B cell (primary cell): ENCODE results near the gene FOXO3. TPM values are rescaled to one million over a fixed set of nuclear protein-coding genes. Genes with fewer than 3 reads are reported as not detected.

ENCODE experiments used
- ATAC-seq: fragments of 200-7000 bp; cut with Tn5 transposase; one replicate; pipeline ENCODE4 v1.10.0; 2021; ENCODE audit warnings: low read depth, mild to moderate bottlenecking, moderate number of reproducible peaks, moderate library complexity
- CTCF ChIA-PET: fragments of 350-600 bp; sonication (Branson Sonifier 250); formaldehyde crosslinking; loops from one replicate; lab custom pipeline; 2021; ENCODE audit warnings: antibody characterized with exemption, inconsistent platforms; lab: Charles Lee
- POLR2A ChIA-PET: fragments of 350-600 bp; sonication (Branson Sonifier 250); formaldehyde crosslinking; loops from one replicate; lab custom pipeline; 2021; ENCODE audit warnings: antibody characterized with exemption; lab: Charles Lee
- DNase-seq: peaks from one replicate; pipeline ENCODE4 v3.0.0; 2013
- H2AFZ ChIP-seq: 2 replicates; pipeline ENCODE4 v1.6.1; 2012; ENCODE audit warnings: mild to moderate bottlenecking, low read depth, low read length; ENCODE audit not compliant: insufficient read depth, poor library complexity, severe bottlenecking
- H3K27ac ChIP-seq, 2 donors: 1 replicate in 1 of 2; 2 replicates in 1 of 2; pipeline ENCODE4 v1.5.1; 2012 to 2013; ENCODE audit warnings: low read length in 2 of 2, mild to moderate bottlenecking in 2 of 2, moderate library complexity in 1 of 2
- H3K27me3 ChIP-seq, 4 experiments: fragments of 200-600 bp in 1 of 4; sonication (generic) in 1 of 4; replicated peaks in 1 of 4; 1 replicate in 2 of 4; 2 replicates in 2 of 4; pipeline versions ENCODE4 v1.6.1 to v1.7.0; 2013 to 2016; ENCODE audit warnings: low read length in 3 of 4, mild to moderate bottlenecking in 2 of 4, mixed read lengths in 1 of 4, moderate library complexity in 1 of 4; ENCODE audit not compliant: insufficient read depth in 4 of 4, control insufficient read depth in 3 of 4; ENCODE audit errors: control extremely low read depth in 1 of 4
- H3K36me3 ChIP-seq, 2 experiments: replicated peaks in 1 of 2; 1 replicate in 1 of 2; 2 replicates in 1 of 2; pipeline versions ENCODE4 v1.6.1 to v1.7.1; 2013; ENCODE audit warnings: low read length in 1 of 2; ENCODE audit not compliant: insufficient read depth in 2 of 2, control insufficient read depth in 1 of 2; ENCODE audit errors: control extremely low read depth in 1 of 2, extremely low read depth in 1 of 2
- H3K4me1 ChIP-seq, 2 donors: fragments of 200-600 bp in 1 of 2; sonication (generic) in 1 of 2; 1 replicate in 1 of 2; 2 replicates in 1 of 2; pipeline versions ENCODE4 v1.5.1 to v1.6.1; 2013 to 2017; ENCODE audit warnings: low read length in 2 of 2; ENCODE audit not compliant: control insufficient read depth in 2 of 2, insufficient read depth in 2 of 2
- H3K4me2 ChIP-seq: replicated peaks from 2 replicates; pipeline ENCODE3; 2012; ENCODE audit warnings: mild to moderate bottlenecking, low read depth, low read length; ENCODE audit not compliant: poor library complexity, severe bottlenecking
- H3K4me3 ChIP-seq, 5 experiments: fragments of 200-600 bp in 1 of 5; sonication (generic) in 1 of 5; 1 replicate in 3 of 5; 2 replicates in 2 of 5; pipeline versions ENCODE4 v1.5.1 to v1.7.0; 2011 to 2016; ENCODE audit warnings: low read length in 4 of 5, mild to moderate bottlenecking in 4 of 5, low read depth in 2 of 5, control low read depth in 1 of 5, moderate library complexity in 1 of 5; ENCODE audit not compliant: insufficient read depth in 1 of 5; ENCODE audit errors: control extremely low read depth in 1 of 5, extremely low read depth in 1 of 5
- H3K79me2 ChIP-seq: fragments of 200-600 bp; sonication (generic); one replicate; pipeline ENCODE4 v1.6.0; 2016; ENCODE audit warnings: low read length; ENCODE audit not compliant: control insufficient read depth, insufficient read depth
- H3K9ac ChIP-seq: fragments of 200-600 bp; sonication (generic); 2 replicates; pipeline ENCODE4 v1.6.1; 2017; ENCODE audit warnings: mild to moderate bottlenecking, low read length, moderate library complexity
- H3K9me3 ChIP-seq, 3 donors: one replicate each; pipeline versions ENCODE4 v1.6.1 to v1.7.1; 2013; ENCODE audit warnings: low read length in 2 of 3; ENCODE audit not compliant: control insufficient read depth in 2 of 3, insufficient read depth in 1 of 3; ENCODE audit errors: control extremely low read depth in 1 of 3
- H4K20me1 ChIP-seq: 2 replicates; pipeline ENCODE4 v1.6.0; 2012; ENCODE audit warnings: mild to moderate bottlenecking, low read length; ENCODE audit not compliant: insufficient read depth, control insufficient read depth, poor library complexity, severe bottlenecking
- H3K27ac Mint-ChIP-seq: one replicate; pipeline ENCODE4 v1.8.0; 2021; ENCODE audit warnings: mixed read lengths
- H3K27me3 Mint-ChIP-seq: one replicate; pipeline ENCODE4 v1.8.0; 2021; ENCODE audit warnings: mixed read lengths
- H3K4me1 Mint-ChIP-seq: one replicate; pipeline ENCODE4 v1.8.0; 2021; ENCODE audit warnings: mixed read lengths
- H3K4me3 Mint-ChIP-seq: one replicate; pipeline ENCODE4 v1.8.0; 2021; ENCODE audit warnings: mixed read lengths
- H3K9me3 Mint-ChIP-seq: one replicate; pipeline ENCODE4 v1.8.0; 2022; ENCODE audit warnings: mixed read lengths; ENCODE audit not compliant: insufficient read depth
- CTCF ChIP-seq: fragments of 200-600 bp; IDR thresholded peaks from one replicate; pipeline ENCODE4 v1.8.0; 2022; ENCODE audit warnings: antibody characterized with exemption, mild to moderate bottlenecking
- EZH2 ChIP-seq: IDR thresholded peaks from 2 replicates; pipeline ENCODE4 v1.6.1; 2012; ENCODE audit warnings: borderline replicate concordance, low read depth, mild to moderate bottlenecking, moderate library complexity, low read length; ENCODE audit not compliant: insufficient read depth, poor library complexity, severe bottlenecking
- WGBS: methylation state at CpG from one replicate; pipeline ENCODE4 v1.1.5; 2013; ENCODE audit warnings: missing lambda C conversion rate; ENCODE audit not compliant: insufficient coverage; 5-methylcytosine and 5-hydroxymethylcytosine counted together
- intact Hi-C: fragments of 100-400 bp; cut with micrococcal nuclease; formaldehyde crosslinking; loops from one replicate; pipeline ENCODE4 v1.10.0; 2022
- polyA plus RNA-seq: library from polyadenylated mRNA; depleted of rRNA; stranded (reverse); fragments of >200 nt; gene quantifications from 2 replicates; pipeline ENCODE4 v1.2.3, GENCODE V29; 2012
- total RNA-seq, 2 donors: library from RNA; stranded (reverse); fragments of 120-200 nt in 1 of 2; gene quantifications; 1 replicate in 1 of 2; 2 replicates in 1 of 2; pipeline versions ENCODE4 v1.2.3 to v1.2.4, GENCODE V29; 2013 to 2022

The FOXO3 gene
- total and polyA plus RNA-seq, 2 donors (not counting 1 experiment from before 2014, with no cell fraction given): 6.0 to 16.9 TPM

GRCh38 chr6:108568551-108569305 lies 8.0 kb downstream of the FOXO3 start:
- H3K27me3 Mint-ChIP-seq: no peaks in the 10 kb centered on the region
- no peaks in the 10 kb centered on the region for H3K9me3 Mint-ChIP-seq
- Histone ChIP-seq H3K4me3 (no peak overlapping the region), H3K4me2 (no peak overlapping the region), H3K9me3 (no peaks in the 10 kb centered on the region), H3K4me1 (peaks cover 32 to 38% of the 10 kb centered on the region in 2 donors), H3K79me2 (peaks cover 70% of the 10 kb centered on the region), H3K27me3 (no peaks in the 10 kb centered on the region), H2AFZ (no peak overlapping the region), H3K9ac (no peak overlapping the region), H3K27ac (no peak overlapping the region), H4K20me1 (peaks cover 78% of the 10 kb centered on the region), H3K36me3 (peaks cover 6 to 21% of the 10 kb centered on the region in 2 experiments)
- WGBS: no CpG with 5 or more reads among the region's 3 CpGs
- H3K4me1 Mint-ChIP-seq: peaks cover 46% of the 10 kb centered on the region
- ChIA-PET POLR2A (interaction anchor here (0.6 to 0.7 kb wide), 2 partner anchors 9 to 24 kb away, joined by 3 to 4 read pairs; no protein-coding TSS in a partner anchor), CTCF (interaction anchor here (0.7 to 4.3 kb wide), 4 partner anchors 12 to 1796 kb away, joined by 3 to 21 read pairs (median 4); no protein-coding TSS in a partner anchor)
- TF ChIP-seq EZH2: no peak
- ATAC-seq: no peak
- no peak overlapping the region for H3K27ac Mint-ChIP-seq
- intact Hi-C loops: loop anchor here (5.0 kb wide), 1 partner anchor 84 kb away; no protein-coding TSS in a partner anchor
- no peak for DNase-seq
- no peak overlapping the region for H3K4me3 Mint-ChIP-seq

- 100% methylated on average over 1 of the region's 1 CpG for WGBS
- H4K20me1 ChIP-seq: peaks cover 72% of the 10 kb centered on the region
- no peak overlapping the region for H3K9ac ChIP-seq
- no peaks in the 10 kb centered on the region for H3K9me3 ChIP-seq
- H3K4me1 ChIP-seq: peaks cover 17 to 24% of the 10 kb centered on the region in 2 donors
- no peaks in the 10 kb centered on the region for H3K27me3 ChIP-seq
- H2AFZ ChIP-seq: no peak overlapping the region
- Mint-ChIP-seq H3K4me1 (peaks cover 37% of the 10 kb centered on the region), H3K9me3 (no peaks in the 10 kb centered on the region), H3K4me3 (no peak overlapping the region), H3K27me3 (no peaks in the 10 kb centered on the region), H3K27ac (no peak overlapping the region)
- intact Hi-C loops: no loop called here
- ATAC-seq (no peak), DNase-seq (no peak)
- H3K4me2 ChIP-seq: no peak overlapping the region
- H3K27ac ChIP-seq: no peak overlapping the region
- POLR2A ChIA-PET: no interaction called here
- no peak overlapping the region for H3K4me3 ChIP-seq
- peaks cover 80% of the 10 kb centered on the region for H3K79me2 ChIP-seq
- CTCF ChIA-PET: no interaction called here
- no peak for TF ChIP-seq EZH2
- no peak for TF ChIP-seq CTCF
- H3K36me3 ChIP-seq: peaks cover 6 to 21% of the 10 kb centered on the region in 2 experiments
Observed at GRCh38 chr6:108570517-108570916, 9.8 kb downstream of the FOXO3 start.
